NCI-H774 (cell line): ENCODE measurements around the gene RUNX2.

Source experiments
- DNase-seq: peaks from one replicate; lab custom pipeline; 2025; lab: John Stamatoyannopoulos, UW

The RUNX2 gene

GRCh38 chr6:45679163-45679562, 351.0 kb downstream of the RUNX2 start:
- DNase-seq, result no peak

- DNase-seq, result no peak
Observed at GRCh38 chr6:45679631-45680030, 351.5 kb downstream of the RUNX2 start.

GRCh38 chr6:45681860-45682511, 353.9 kb downstream of the RUNX2 start:
- DNase-seq, result no peak

- DNase-seq, result no peak
Observed at GRCh38 chr6:45684476-45684875, 356.3 kb downstream of the RUNX2 start.

GRCh38 chr6:45685076-45685475, 356.9 kb downstream of the RUNX2 start:
- no peak for DNase-seq

GRCh38 chr6:45686841-45687569, 358.9 kb downstream of the RUNX2 start:
- no peak for DNase-seq

GRCh38 chr6:45687570-45687969, 359.4 kb downstream of the RUNX2 start:
- DNase-seq, result no peak

GRCh38 chr6:45688180-45688579, 360.1 kb downstream of the RUNX2 start:
- no peak for DNase-seq

GRCh38 chr6:45689926-45690615, 361.9 kb downstream of the RUNX2 start:
- no peak for DNase-seq

GRCh38 chr6:45690846-45691245, 362.7 kb downstream of the RUNX2 start:
- DNase-seq, result no peak

GRCh38 chr6:45691426-45691825, 363.3 kb downstream of the RUNX2 start:
- DNase-seq, result no peak

- no peak for DNase-seq
Observed at GRCh38 chr6:45692021-45692420, 363.9 kb downstream of the RUNX2 start.

- DNase-seq, result no peak
Observed at GRCh38 chr6:45696738-45697137, 368.6 kb downstream of the RUNX2 start.

GRCh38 chr6:45697605-45698004, 369.5 kb downstream of the RUNX2 start:
- DNase-seq, result no peak

- no peak for DNase-seq
Observed at GRCh38 chr6:45698046-45698445, 369.9 kb downstream of the RUNX2 start.

GRCh38 chr6:45699663-45700062, 371.5 kb downstream of the RUNX2 start:
- no peak for DNase-seq

- DNase-seq, result no peak
Observed at GRCh38 chr6:45702849-45703739, 375.0 kb downstream of the RUNX2 start.

- DNase-seq, result no peak
Observed at GRCh38 chr6:45704056-45704800, 376.1 kb downstream of the RUNX2 start.

GRCh38 chr6:45705137-45705855, 377.2 kb downstream of the RUNX2 start:
- DNase-seq, result no peak

GRCh38 chr6:45706319-45706718, 378.2 kb downstream of the RUNX2 start:
- no peak for DNase-seq

GRCh38 chr6:45707176-45707575, 379.0 kb downstream of the RUNX2 start:
- DNase-seq, result no peak
